ENCODE data around the gene HTR7. TPM values are rescaled to one million over a fixed set of nuclear protein-coding genes. Genes with fewer than 3 reads are reported as not detected.

HTR7 gene
- total RNA-seq, 1 donor, result 9.8 TPM

GRCh38 chr10:90845726-90846125 lies 12.1 kb downstream of the HTR7 start:
- H3K4me1 ChIP-seq (ENCODE audit: insufficient read depth, low read length), result peaks cover 23% of the 10 kb centered on the region
- H3K36me3 ChIP-seq (ENCODE audit: insufficient read depth, low read length), result no peaks in the 10 kb centered on the region
- TF ChIP-seq, protein P1, sequence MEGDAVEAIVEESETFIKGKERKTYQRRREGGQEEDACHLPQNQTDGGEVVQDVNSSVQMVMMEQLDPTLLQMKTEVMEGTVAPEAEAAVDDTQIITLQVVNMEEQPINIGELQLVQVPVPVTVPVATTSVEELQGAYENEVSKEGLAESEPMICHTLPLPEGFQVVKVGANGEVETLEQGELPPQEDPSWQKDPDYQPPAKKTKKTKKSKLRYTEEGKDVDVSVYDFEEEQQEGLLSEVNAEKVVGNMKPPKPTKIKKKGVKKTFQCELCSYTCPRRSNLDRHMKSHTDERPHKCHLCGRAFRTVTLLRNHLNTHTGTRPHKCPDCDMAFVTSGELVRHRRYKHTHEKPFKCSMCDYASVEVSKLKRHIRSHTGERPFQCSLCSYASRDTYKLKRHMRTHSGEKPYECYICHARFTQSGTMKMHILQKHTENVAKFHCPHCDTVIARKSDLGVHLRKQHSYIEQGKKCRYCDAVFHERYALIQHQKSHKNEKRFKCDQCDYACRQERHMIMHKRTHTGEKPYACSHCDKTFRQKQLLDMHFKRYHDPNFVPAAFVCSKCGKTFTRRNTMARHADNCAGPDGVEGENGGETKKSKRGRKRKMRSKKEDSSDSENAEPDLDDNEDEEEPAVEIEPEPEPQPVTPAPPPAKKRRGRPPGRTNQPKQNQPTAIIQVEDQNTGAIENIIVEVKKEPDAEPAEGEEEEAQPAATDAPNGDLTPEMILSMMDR (IDR thresholded peaks at IDR 0.05; ENCODE audit: extremely low read depth, low read depth, low read length), result no peak
- H3K27me3 ChIP-seq (ENCODE audit: insufficient read depth, low read length), result no peaks in the 10 kb centered on the region
- H3K9me3 ChIP-seq (ENCODE audit: low read depth, low read length), result no peaks in the 10 kb centered on the region
- peaks cover 22% of the 10 kb centered on the region for H3K79me2 ChIP-seq (ENCODE audit: insufficient read depth, low read length)
- H2AFZ ChIP-seq (ENCODE audit: low read length), result no peak overlapping the region
- DNase-seq (ENCODE audit: insufficient read length, low spot score, missing footprints), result no peak
- H4K20me1 ChIP-seq (ENCODE audit: insufficient read depth, low read length), result no peaks in the 10 kb centered on the region
- H3K4me3 ChIP-seq (ENCODE audit: insufficient read depth, low read length), result no peak overlapping the region
- H3K27ac ChIP-seq (ENCODE audit: low read depth, low read length), result no peak overlapping the region
- no peak overlapping the region for H3K4me2 ChIP-seq (ENCODE audit: insufficient read depth, low read length)

DNA sequence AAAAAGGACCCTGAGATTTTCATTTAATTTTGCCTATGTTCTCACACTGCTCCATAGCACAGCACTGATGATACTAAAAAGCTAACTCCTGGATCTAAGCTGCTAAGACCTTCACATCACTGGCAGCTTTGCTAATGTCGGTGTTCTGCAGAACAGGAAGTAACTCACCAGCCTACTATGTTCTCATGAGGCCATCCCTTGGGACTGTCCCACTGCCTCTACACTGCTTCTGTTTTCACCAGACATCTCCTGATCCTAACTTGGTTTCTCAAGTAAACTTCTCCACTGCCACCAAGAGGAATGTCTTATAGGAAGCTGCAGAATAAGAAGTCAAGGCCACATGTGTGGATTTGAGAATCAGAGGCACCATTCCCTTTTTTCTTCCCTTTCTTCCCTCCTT lies 15.1 kb downstream of the HTR7 start:
- no peaks in the 10 kb centered on the region for H4K20me1 ChIP-seq (ENCODE audit: insufficient read depth, low read length)
- no peaks in the 10 kb centered on the region for H3K27me3 ChIP-seq (ENCODE audit: insufficient read depth, low read length)
- H3K4me3 ChIP-seq (ENCODE audit: insufficient read depth, low read length), result no peak overlapping the region
- peaks cover 23% of the 10 kb centered on the region for H3K79me2 ChIP-seq (ENCODE audit: insufficient read depth, low read length)
- H3K4me2 ChIP-seq (ENCODE audit: insufficient read depth, low read length), result no peak overlapping the region
- DNase-seq (ENCODE audit: insufficient read length, low spot score, missing footprints), result no peak
- H3K4me1 ChIP-seq (ENCODE audit: insufficient read depth, low read length), result peaks cover 15% of the 10 kb centered on the region
- TF ChIP-seq, protein P1 (IDR thresholded peaks at IDR 0.05; ENCODE audit: extremely low read depth, low read depth, low read length), result no peak
- H3K9me3 ChIP-seq (ENCODE audit: low read depth, low read length), result no peaks in the 10 kb centered on the region
- no peaks in the 10 kb centered on the region for H3K36me3 ChIP-seq (ENCODE audit: insufficient read depth, low read length)
- no peak overlapping the region for H3K27ac ChIP-seq (ENCODE audit: low read depth, low read length)
- no peak overlapping the region for H2AFZ ChIP-seq (ENCODE audit: low read length)

- H3K27me3 ChIP-seq (ENCODE audit: insufficient read depth, low read length), result no peaks in the 10 kb centered on the region
- no peaks in the 10 kb centered on the region for H3K36me3 ChIP-seq (ENCODE audit: insufficient read depth, low read length)
- no peak overlapping the region for H3K4me3 ChIP-seq (ENCODE audit: insufficient read depth, low read length)
- TF ChIP-seq, protein P1 (IDR thresholded peaks at IDR 0.05; ENCODE audit: extremely low read depth, low read depth, low read length), result no peak
- H3K4me2 ChIP-seq (ENCODE audit: insufficient read depth, low read length), result no peak overlapping the region
- H3K4me1 ChIP-seq (ENCODE audit: insufficient read depth, low read length), result no peaks in the 10 kb centered on the region
- H3K27ac ChIP-seq (ENCODE audit: low read depth, low read length), result no peak overlapping the region
- H4K20me1 ChIP-seq (ENCODE audit: insufficient read depth, low read length), result no peaks in the 10 kb centered on the region
- no peak for DNase-seq (ENCODE audit: insufficient read length, low spot score, missing footprints)
- H2AFZ ChIP-seq (ENCODE audit: low read length), result no peak overlapping the region
- no peaks in the 10 kb centered on the region for H3K9me3 ChIP-seq (ENCODE audit: low read depth, low read length)
- peaks cover 9% of the 10 kb centered on the region for H3K79me2 ChIP-seq (ENCODE audit: insufficient read depth, low read length)
These were observed 20.4 kb downstream of the HTR7 start for GRCh38 chr10:90837486-90837885.

- Histone ChIP-seq H2AFZ (ENCODE audit: low read length) (no peak overlapping the region), H3K36me3 (ENCODE audit: insufficient read depth, low read length) (no peaks in the 10 kb centered on the region), H3K4me1 (ENCODE audit: insufficient read depth, low read length) (no peaks in the 10 kb centered on the region), H3K27ac (ENCODE audit: low read depth, low read length) (no peak overlapping the region), H3K27me3 (ENCODE audit: insufficient read depth, low read length) (no peaks in the 10 kb centered on the region), H3K9me3 (ENCODE audit: low read depth, low read length) (no peaks in the 10 kb centered on the region), H3K79me2 (ENCODE audit: insufficient read depth, low read length) (peaks cover 6% of the 10 kb centered on the region), H3K4me2 (ENCODE audit: insufficient read depth, low read length) (no peak overlapping the region), H4K20me1 (ENCODE audit: insufficient read depth, low read length) (no peaks in the 10 kb centered on the region), H3K4me3 (ENCODE audit: insufficient read depth, low read length) (no peak overlapping the region)
- TF ChIP-seq, protein P1 (IDR thresholded peaks at IDR 0.05; ENCODE audit: extremely low read depth, low read depth, low read length), result no peak
- DNase-seq (ENCODE audit: insufficient read length, low spot score, missing footprints), result no peak
These were observed 23.5 kb downstream of the HTR7 start for GRCh38 chr10:90834326-90834725.
